Right lobe of liver (tissue), 6 donors: ENCODE data around the gene NCAPH2. TPM values are rescaled to one million over a fixed set of nuclear protein-coding genes. Genes with fewer than 3 reads are reported as not detected.

ENCODE experiments used
- ATAC-seq, 4 donors: fragments of 200-7000 bp; cut with Tn5 transposase; one replicate each; pipeline ENCODE4 v1.9.1; 2020; ENCODE audit warnings: mild to moderate bottlenecking in 4 of 4, moderate library complexity in 4 of 4
- DNase-seq, 3 donors: peaks; one replicate each; pipeline ENCODE4 v3.0.0-alpha.2; 2020
- H3K27ac ChIP-seq, 3 donors: fragments of 200-600 bp; one replicate each; pipeline ENCODE4 v1.8.0; 2022
- H3K27me3 ChIP-seq, 2 donors: fragments of 200-600 bp; one replicate each; pipeline ENCODE4 v1.8.0; 2022
- H3K36me3 ChIP-seq, 4 donors: fragments of 200-600 bp; sonication (generic) in 1 of 4; one replicate each; pipeline versions ENCODE4 v1.5.1 to v1.8.0; 2017 to 2022; ENCODE audit warnings: control low read depth in 1 of 4
- H3K4me1 ChIP-seq, 4 donors: fragments of 200-600 bp; sonication (generic) in 1 of 4; one replicate each; pipeline versions ENCODE4 v1.5.1 to v1.8.0; 2017 to 2022; ENCODE audit warnings: control low read depth in 1 of 4
- H3K4me3 ChIP-seq, 3 donors: fragments of 200-600 bp; one replicate each; pipeline ENCODE4 v1.8.0; 2022
- H3K9me3 ChIP-seq, 4 donors: fragments of 200-600 bp; sonication (generic) in 1 of 4; one replicate each; pipeline versions ENCODE4 v1.5.1 to v1.8.0; 2017 to 2022; ENCODE audit warnings: control low read depth in 1 of 4
- CTCF ChIP-seq, 4 donors: fragments of 200-600 bp in 3 of 4; fragments of 450-650 bp in 1 of 4; IDR thresholded peaks; one replicate each; pipeline versions ENCODE4 v1.5.1 to v1.8.0; 2016 to 2022; ENCODE audit warnings: antibody characterized with exemption in 4 of 4, mild to moderate bottlenecking in 2 of 4
- POLR2A ChIP-seq: fragments of 450-650 bp; IDR thresholded peaks from one replicate; pipeline ENCODE4 v1.6.1; 2017; ENCODE audit warnings: antibody characterized with exemption, mild to moderate bottlenecking
- WGBS: methylation state at CpG from one replicate; pipeline ENCODE4 v1.1.6; 2018; ENCODE audit warnings: low coverage, low lambda C conversion rate; ENCODE audit not compliant: insufficient coverage; ENCODE audit errors: missing lambda C conversion rate; 5-methylcytosine and 5-hydroxymethylcytosine counted together
- intact Hi-C, 2 donors: fragments of 100-400 bp; cut with DNase I; formaldehyde crosslinking; loops; one replicate each; pipeline versions ENCODE4 v1.11.2 to v1.14.1; 2022
- total RNA-seq, 6 experiments: library from RNA; depleted of rRNA in 2 of 6; stranded (reverse); fragments of >200 nt in 2 of 6; fragmentation: NEBNext Ultra II Directional in 3 of 6; extraction: Animal tissue kit (Norgen Biotek cat#: 25700) in 3 of 6; gene quantifications; one replicate each; pipeline versions ENCODE4 v1.1.0 to v1.2.4, GENCODE V29; 2016 to 2023
- donor health status: DM: no; HTN: yes; CAD: no.
- donor health status: DM: no; HTN: no; CAD: no.
- donor health status: DM: no; HTN: no; CAD: no.
- donor health status: DM: no; HTN: yes; CAD: no.
- donor health status: DM: no; HTN: yes; CAD: no.

Gene NCAPH2
- total RNA-seq, 6 experiments from 2014 or later = 11.4 to 17.3 (median 13.9) TPM

GRCh38 chr22:50521710-50522109, 13.7 kb downstream of the NCAPH2 start:
- Histone ChIP-seq H3K36me3 (peaks cover 0 to 27% (median 7%) of the 10 kb centered on the region in 4 donors), H3K9me3 (no peaks in the 10 kb centered on the region), H3K27ac (no peak overlapping the region), H3K4me3 (no peak overlapping the region), H3K4me1 (peaks cover 0 to 18% (median 8%) of the 10 kb centered on the region in 4 donors), H3K27me3 (no peaks in the 10 kb centered on the region)
- no peak for ATAC-seq
- whole genome bisulfite sequencing = 92% methylated on average over 6 of the region's 10 CpGs
- intact Hi-C loops = loop anchor here in 1 of 2 donors (10.0 kb wide), 1 partner anchor 93 kb away; no protein-coding TSS in a partner anchor
- DNase-seq = no peak
- TF ChIP-seq POLR2A (no peak), CTCF (IDR thresholded peaks at IDR 0.05) (no peak)

- TF ChIP-seq POLR2A (no peak), CTCF (IDR thresholded peaks at IDR 0.05) (no peak)
Measured at GRCh38 chr22:50522208-50522805, 14.3 kb downstream of the NCAPH2 start.

GRCh38 chr22:50522806-50523438, 14.9 kb downstream of the NCAPH2 start:
- intact Hi-C loops = loop anchor here in 1 of 2 donors (10.0 kb wide), 1 partner anchor 92 kb away; no protein-coding TSS in a partner anchor
- TF ChIP-seq CTCF (IDR thresholded peaks at IDR 0.05) (no peak), POLR2A (no peak)
- ATAC-seq (no peak), DNase-seq (no peak)
- no peaks in the 10 kb centered on the region for H3K27me3 ChIP-seq
- peaks cover 0 to 27% (median 7%) of the 10 kb centered on the region in 4 donors for H3K36me3 ChIP-seq
- H3K27ac ChIP-seq = no peak overlapping the region
- WGBS = 72% methylated on average over 3 of the region's 22 CpGs
- peaks cover 0 to 24% (median 8%) of the 10 kb centered on the region in 4 donors for H3K4me1 ChIP-seq
- H3K4me3 ChIP-seq = no peak overlapping the region
- H3K9me3 ChIP-seq = no peaks in the 10 kb centered on the region

More at GRCh38 chr22:50522208-50522805, 14.3 kb downstream of the NCAPH2 start:
- H3K36me3 ChIP-seq = peaks cover 0 to 27% (median 7%) of the 10 kb centered on the region in 4 donors
- ATAC-seq (no peak), DNase-seq (no peak)
- H3K9me3 ChIP-seq = no peaks in the 10 kb centered on the region
- H3K4me1 ChIP-seq = peaks cover 0 to 24% (median 8%) of the 10 kb centered on the region in 4 donors
- intact Hi-C loops = loop anchor here in 1 of 2 donors (10.0 kb wide), 1 partner anchor 92 kb away; no protein-coding TSS in a partner anchor
- no peaks in the 10 kb centered on the region for H3K27me3 ChIP-seq
- no peak overlapping the region for H3K27ac ChIP-seq
- H3K4me3 ChIP-seq = no peak overlapping the region
- WGBS = no CpG with 5 or more reads among the region's 15 CpGs

GRCh38 chr22:50523458-50523805, 15.4 kb downstream of the NCAPH2 start:
- H3K27ac ChIP-seq = no peak overlapping the region
- ATAC-seq (no peak), DNase-seq (no peak)
- intact Hi-C loops = loop anchor here in 1 of 2 donors (10.0 kb wide), 1 partner anchor 91 kb away; no protein-coding TSS in a partner anchor
- H3K36me3 ChIP-seq = peaks cover 0 to 27% (median 6%) of the 10 kb centered on the region in 4 donors
- 94% methylated on average over 9 of the region's 16 CpGs for WGBS
- TF ChIP-seq CTCF (IDR thresholded peaks at IDR 0.05) = no peak
- no peak for TF ChIP-seq POLR2A
- H3K4me1 ChIP-seq = peaks cover 0 to 24% (median 8%) of the 10 kb centered on the region in 4 donors
- H3K9me3 ChIP-seq = no peaks in the 10 kb centered on the region
- no peak overlapping the region for H3K4me3 ChIP-seq
- no peaks in the 10 kb centered on the region for H3K27me3 ChIP-seq
